ENCODE measurements around the gene RHO. TPM values are rescaled to one million over a fixed set of nuclear protein-coding genes. Genes with fewer than 3 reads are reported as not detected.

Gene RHO
- total RNA-seq, 1 donor from 2014 or later: not detected

DNA sequence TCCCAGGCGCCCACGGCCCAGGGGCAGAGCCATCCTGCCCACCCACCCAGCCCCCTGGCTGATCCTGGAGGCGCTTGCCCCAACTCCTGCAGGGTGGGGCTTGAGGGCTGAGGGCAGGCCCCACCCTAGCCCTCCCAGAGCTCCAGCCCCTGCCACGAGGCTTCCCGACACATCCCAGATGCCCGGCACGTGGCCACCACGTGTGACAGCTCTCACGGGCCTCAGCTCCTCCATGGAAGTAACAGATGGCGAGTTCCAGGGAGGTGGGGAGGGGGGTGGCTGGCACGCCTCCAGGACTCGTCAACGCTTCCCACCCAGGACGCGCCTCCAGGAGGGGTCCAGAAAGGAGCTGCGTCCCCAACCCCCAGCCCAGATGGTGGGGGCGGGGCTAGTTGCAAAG, 48.9 kb downstream of the RHO start:
- DNase-seq (ENCODE audit: low read depth): no peak

GRCh38 chr3:129577925-129578786, 49.7 kb downstream of the RHO start:
- no peak for DNase-seq (ENCODE audit: low read depth)

GRCh38 chr3:129579991-129580390, 51.6 kb downstream of the RHO start:
- no peak for DNase-seq (ENCODE audit: low read depth)

- no peak for DNase-seq (ENCODE audit: low read depth)
Observed at GRCh38 chr3:129581623-129582022, 53.2 kb downstream of the RHO start.

DNA sequence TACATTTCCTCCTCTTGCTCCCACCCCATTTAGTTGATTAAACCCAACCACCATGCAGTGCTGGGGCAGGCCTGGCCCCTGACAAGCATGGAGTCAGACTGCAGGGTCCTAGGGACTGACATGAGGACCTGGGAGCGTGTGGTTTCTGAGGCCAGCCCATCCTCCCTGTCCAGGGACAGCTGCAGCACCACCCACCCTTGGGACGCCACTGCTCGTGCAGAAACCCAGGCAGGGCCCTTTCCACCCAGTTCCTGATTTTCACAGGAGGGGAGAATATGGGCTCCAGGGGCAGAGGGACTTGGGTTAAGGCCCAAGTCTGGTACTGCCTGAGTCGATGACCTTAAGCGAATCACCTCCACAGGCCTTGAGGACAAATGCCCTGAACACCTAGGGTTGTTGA, 54.4 kb downstream of the RHO start:
- DNase-seq (ENCODE audit: low read depth): no peak

GRCh38 chr3:129583289-129583688, 54.9 kb downstream of the RHO start:
- no peak for DNase-seq (ENCODE audit: low read depth)

DNA sequence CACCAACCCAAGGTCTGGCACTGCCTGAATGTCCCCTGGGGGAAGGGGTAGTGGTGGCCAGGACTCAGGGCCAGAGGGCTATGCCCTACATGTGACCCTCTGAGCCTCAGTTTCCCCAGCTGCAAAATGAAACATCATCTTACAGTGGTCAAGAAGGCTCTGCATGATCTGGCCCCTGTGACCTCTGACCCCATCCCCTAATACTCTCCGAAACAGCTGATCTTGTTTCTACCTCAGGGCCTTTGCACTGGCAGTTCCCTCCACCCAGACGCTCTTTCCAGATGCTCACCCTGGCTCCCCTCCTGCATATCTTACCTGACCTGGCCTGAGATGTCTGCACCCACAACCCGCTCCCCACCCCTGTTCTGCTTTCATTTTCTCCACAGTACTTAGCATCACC, 56.2 kb downstream of the RHO start:
- DNase-seq (ENCODE audit: low read depth): no peak

Other genes with a start within 250 kb of the RHO start
- 29.5 and 32.9 TPM in 2 replicates for gene HMCES, start 249.8 kb upstream of the RHO start, total RNA-seq
- 0.50 TPM in 1 of 2 replicates, not detected in the other for gene EFCAB12, start 100.0 kb upstream of the RHO start, total RNA-seq
- 20.8 and 34.7 TPM in 2 replicates for gene MBD4, start 88.7 kb upstream of the RHO start, total RNA-seq
- 13.2 and 32.8 TPM in 2 replicates for gene IFT122, start 88.4 kb upstream of the RHO start, total RNA-seq
- not detected in 2 replicates for gene H1-8, start 14.5 kb downstream of the RHO start, total RNA-seq
- 3.1 and 29.6 TPM in 2 replicates for gene PLXND1, start 78.0 kb downstream of the RHO start, total RNA-seq

Measured in renal cortical epithelial cell (primary cell).